ENCODE results near the gene FKBP8.
"Not testable (repeated sequence)": the region's sequence is repeated elsewhere in the genome, so short reads cannot be mapped to it uniquely, and the experiment has no call there.

The FKBP8 gene

DNA sequence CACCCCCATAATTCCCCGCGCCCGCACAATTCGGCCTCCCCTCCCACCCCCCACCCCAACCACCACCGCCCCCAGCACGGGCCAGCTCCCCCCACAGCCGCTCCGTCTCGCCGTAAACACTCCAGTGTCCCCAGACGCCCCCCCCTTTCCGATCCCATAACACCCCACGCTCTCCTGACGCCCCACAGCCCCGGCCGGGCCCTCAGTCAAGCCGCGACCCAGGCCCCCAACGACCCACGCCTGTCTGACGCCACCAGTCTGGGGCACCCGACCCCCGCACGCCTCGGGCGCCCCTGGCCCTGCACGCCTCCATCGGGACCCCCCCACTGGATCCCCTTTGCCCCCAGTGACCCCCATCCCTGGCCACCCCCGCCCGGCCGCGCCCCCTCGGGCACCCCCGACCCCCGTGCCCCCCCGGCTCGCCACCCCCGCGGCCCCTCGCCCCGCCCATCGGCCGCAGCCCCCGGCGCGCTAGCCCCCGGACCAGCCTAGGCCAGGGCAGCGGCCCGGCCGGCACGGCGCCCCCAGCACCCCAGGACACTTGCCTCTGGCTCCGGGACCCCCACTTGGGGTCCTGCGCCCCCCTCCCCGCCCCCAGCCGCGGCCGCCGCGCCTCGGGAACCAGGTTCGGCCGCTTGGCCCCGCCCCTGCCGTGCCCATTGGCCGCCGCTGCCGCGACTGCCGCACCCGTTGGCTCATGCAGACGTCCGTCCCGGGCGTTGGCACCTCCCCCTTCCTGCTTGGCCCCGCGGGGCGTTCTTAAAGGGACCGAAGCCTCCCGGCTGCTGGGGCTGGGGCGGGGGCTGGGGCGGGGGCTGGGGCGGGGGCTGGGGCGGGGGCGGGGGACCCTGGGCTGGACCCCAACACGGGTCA is at the start of gene FKBP8:
Gene FKBP8, minus strand, starts transcription at position 633 of the 873 bp plus-strand sequence. CDS start 1,603 bp downstream, outside the sequence.
- peak; percentile 100 for DNase-seq (ENCODE audit: low spot score)

DNA sequence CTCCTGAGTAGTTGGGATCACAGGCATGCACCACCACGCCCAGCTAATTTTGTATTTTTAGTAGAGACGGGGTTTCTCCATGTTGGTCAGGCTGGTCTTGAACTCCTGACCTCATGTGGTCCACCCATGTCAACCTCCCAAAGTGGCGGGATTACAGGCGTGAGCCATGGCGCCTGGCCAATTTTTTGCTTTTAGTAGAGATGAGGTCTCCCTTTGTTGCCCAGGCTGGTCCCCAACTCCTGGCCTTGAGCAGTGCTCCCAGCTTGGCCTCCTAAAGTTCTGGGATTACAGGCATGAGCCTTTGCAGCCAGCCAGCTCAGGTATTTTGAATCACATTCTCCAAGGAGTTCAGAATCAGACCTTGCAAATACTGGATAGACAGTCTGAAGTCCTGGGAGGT is 49.4 kb upstream of the FKBP8 start:
- DNase-seq (ENCODE audit: low spot score), result not testable (repeated sequence)

DNA sequence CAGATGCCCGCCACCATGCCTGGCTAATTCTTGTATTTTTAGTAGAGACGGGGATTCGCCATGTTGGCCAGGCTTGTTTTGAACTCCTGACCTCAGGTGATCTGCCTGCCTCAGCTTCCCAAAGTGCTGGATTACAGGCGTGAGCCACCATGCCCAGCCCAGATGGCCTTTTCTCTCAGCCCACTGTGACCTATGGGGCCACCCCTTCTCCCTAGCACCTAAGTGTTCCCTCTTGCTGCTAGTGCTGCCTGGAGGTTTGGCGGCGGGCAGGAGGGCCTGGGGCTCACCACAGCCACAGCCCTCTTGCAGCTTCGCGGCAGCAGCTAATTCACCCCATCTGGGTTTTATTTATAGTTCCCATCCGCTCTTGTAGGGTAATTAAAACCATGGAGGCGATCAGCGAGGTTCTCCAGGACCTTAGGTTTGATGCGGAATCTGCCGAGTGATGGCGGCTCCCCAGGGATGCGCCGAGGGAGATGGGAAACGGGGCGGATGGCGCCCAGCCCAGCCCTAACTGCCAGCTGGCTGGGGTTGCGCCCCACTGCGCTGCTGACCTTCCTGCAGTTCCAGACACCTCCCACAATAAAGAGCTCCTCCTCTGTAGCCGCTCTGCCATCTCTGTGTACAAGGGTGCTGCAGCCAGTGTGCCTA is 48.5 kb upstream of the FKBP8 start:
- DNase-seq (ENCODE audit: low spot score), result no peak

DNA sequence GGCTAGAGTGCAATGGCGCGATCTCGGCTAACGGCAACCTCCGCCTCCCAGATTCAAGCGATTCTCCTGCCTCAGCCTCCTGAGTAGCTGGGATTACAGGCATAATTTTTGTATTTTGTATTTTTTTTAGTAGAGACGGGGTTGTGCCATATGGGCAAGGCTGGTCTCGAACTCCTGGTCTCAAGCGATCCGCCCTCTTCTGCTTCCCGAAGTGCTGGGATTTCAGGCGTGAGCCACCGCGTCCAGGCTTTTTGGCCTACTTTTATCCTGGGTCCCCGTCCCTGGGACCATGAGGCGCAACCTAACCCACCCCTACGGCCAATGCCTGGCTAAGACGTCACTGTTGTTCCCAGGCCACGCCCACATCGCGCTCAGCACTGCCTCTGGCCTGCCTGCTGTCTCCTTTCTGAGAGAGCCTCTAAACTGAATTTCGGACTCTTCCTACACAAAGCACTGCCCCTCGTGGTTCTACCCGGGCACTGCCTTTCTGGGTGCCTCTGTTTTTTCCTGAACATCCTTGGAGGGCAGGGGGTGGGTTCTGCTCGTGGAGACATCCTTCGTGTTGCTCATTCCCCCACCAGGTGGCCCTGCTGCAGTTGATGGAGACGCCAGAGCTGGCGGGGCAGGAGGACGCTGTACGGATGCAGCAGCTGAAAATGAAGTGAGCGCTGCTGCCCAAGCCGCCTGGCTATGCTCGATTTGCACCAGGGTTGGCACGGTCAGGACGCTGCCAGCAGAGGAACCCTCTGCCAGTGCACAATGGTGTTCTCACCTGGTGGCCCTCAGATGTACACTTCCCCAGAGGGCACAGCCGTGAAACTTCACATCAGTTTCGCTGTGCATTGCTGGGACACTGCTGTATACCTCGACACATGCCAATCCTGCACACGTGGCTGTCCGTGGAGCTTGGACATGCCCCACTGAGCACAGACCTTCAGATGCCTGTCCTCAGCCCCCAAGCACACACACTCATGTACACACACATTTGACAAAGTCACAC is 47.2 kb upstream of the FKBP8 start:
- peak; percentile 72 for DNase-seq (ENCODE audit: low spot score)

DNA sequence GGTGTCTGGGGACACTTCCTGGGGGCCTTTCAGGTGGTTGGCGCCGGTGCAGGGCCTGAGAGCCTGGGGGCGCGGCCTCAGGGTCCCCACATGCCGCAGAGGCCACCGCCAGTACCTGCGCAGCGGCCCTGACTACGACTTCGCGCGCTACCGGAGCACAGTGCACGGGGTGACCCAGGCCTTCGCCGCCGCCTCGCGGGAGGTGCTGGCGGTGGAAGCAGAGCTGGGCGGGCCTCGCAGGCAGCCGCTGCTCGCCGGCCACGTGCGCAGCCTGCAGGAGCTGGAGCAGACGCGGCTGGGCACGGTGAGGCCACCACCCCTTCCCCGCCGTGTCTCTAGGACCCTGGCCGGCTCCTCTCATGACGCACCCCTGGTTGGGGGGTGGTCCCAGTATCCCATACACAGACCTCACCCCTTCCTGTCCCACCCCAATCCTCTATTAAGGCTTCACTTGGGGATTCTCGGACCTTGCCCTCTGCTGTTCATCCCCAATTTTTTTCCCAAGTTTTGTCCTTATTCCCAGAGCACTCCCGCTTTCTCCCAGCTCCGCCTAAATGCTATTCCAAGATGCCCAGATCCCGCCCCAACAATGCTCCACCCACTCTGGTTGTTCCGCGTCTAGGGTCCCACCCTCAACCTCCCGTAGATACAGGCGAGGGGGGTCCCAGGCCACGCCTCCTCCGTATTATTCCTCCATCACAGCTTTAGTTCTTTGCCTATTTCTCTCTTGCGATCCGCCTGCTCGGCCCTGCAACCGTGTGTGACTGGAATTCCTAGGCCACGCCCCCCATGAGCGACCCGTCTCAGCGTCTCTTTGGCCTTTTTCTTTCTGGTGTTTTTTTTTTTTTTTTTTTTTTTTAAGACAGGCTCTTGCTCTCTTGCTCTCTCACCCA is 46.3 kb upstream of the FKBP8 start:
- peak; percentile 54 for DNase-seq (ENCODE audit: low spot score)

DNA sequence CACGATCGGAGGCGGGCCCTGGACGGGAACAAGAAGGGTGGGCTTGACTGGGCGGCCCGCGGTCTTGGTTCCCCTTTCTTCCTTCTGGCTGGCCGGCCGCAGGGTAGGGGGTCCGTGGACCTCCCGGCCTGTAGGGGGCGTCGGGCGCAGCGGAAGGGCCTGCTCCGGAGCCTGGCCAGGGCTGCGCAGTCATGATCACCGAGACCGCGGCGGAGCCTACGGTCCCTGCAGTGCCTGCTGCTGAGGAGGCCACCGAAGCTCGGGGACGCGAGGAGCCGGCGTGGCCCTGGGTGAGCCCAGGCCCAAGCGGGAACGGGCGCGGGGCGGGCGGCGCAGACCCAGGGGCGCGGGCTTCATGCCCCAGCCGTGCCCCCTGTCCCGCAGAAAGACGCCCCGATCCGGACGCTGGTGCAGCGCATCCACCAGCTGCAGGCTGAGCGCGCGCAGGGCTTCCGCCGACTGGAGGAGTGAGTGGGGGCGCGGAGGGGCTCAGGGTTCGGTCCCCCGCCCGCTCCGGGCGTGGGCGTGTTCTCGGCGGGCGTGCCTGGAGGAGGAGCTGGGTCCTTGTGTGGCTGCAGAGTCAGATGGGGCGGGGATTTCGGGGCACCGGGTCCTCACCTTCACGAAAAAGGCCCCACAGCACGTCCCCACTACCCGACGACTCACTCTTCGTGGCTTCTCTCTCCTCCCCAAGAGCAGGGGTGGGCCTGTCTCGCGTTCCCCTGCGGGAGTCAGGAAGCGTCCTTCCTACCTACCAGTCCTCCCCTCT is 45.4 kb upstream of the FKBP8 start, which contains the start of gene REX1BD:
Gene REX1BD, plus strand, starts transcription at position 188 of the 769 bp plus-strand sequence. Its CDS starts 4 bp downstream, at position 192.
- DNase-seq (ENCODE audit: low spot score), result peak; percentile 87

DNA sequence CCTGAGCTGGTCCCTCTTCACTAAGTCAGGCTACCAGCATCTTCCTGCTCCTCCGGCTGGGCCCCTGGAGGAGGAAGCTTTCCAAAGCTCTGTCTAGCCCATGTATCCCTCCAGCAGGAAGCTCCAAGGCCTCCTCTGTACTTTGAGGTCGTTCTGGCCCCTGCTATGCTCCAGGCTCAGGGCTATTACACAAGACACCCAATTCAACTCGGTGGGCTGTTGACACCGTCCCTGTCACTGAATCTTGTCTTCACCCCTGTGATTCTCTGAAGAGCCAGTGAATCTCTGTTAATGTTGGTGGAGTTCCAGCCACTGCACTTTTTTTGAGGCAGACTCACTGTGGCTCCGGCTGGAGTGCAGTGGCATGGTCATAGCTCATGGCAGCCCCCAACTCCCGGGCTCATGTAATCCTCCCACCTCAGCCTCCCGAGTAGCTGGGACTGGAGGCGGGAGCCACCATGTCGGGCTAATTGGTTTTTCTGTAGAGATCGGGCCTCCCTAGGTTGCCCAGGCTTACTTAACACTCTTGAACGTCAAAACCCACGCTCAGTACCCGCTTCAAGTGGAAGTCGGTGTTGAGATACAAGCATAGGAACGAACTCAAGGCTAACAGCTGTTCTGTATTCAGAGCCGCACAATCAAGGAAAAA is 44.7 kb upstream of the FKBP8 start:
- DNase-seq (ENCODE audit: low spot score), result no peak

DNA sequence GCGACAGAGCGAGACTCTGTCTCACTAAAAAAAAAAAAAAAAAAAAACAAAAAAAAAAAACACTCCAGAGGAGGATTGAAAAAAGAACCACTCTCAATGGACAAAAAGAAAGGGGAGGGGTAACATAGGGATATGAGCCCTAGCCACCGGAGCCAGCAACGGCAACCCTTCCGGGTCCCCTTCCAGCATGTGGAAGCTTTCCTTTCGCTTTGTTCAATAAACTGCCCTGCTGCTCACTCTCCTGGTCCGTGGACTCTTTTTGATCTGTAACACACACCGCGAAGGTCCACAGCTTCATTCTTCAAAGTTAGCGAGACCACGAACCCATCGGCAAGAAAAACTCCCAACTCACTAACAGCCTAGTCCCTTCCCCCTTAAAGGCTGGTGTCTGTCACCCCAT is 44.2 kb upstream of the FKBP8 start:
- DNase-seq (ENCODE audit: low spot score), result no peak

DNA sequence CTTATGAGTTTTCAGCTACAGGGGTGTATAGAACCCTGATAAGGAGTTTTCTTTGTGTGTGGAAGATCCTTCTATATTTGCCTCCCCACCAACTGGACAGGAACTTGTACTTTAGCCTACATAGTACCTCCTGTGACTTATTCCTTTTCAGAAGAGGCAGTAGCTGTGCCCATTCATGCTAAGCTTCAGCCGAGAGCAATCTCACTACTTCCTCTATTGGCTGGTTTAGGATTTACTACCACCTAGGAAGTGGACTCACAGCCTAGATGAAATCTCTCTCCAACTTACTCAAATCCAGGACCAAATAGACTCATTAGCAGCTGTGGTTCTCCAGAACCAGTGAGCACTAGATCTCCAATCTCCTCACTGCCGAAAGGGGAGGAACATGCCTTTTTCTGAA is 42.9 kb upstream of the FKBP8 start:
- no peak for DNase-seq (ENCODE audit: low spot score)

DNA sequence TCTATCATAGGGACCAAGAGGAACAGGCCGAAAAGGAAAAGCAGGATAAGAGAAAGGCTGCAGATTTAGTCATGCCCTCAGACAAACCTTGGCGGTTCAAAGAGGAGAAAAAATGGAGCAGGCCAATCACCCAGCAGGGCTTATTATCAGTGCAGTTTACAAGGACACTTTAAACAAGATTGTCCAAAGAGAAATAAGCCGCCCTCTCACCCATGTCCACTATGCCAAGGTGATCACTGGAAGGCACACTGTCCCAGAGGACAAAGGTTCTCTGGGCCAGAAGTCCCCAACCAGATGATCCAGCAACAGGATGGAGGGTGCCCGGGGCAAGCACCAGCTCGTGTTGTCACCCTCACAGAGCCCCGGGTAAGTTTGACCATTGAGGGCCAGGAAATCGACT is 36.9 kb upstream of the FKBP8 start:
- no peak for DNase-seq (ENCODE audit: low spot score)

DNA sequence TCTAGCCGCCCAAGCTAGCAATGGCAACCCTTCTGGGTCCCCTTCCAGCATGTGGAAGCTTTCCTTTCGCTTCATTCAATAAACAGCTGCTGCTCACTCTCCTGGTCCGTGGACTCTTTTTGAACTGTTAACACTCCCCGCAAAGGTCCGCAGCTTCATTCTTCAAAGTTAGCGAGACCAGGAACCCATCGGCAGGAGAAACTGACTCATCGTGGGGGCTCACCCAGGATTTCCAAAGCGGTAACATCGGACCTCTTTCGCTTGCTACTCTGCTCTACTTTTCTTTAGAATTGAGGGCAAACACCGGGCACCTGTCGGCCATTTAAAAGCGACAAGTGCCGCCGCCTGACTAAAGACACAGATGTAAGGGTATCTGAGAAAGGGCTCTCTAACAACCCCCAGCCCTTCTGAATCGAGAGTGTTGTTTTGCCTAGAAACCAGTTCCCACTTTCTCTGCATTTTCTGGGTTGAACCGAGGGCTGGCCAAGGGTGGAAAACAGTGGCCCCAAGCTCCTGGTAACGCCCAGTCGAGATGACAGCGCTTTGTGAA is 34.1 kb upstream of the FKBP8 start:
- no peak for DNase-seq (ENCODE audit: low spot score)

DNA sequence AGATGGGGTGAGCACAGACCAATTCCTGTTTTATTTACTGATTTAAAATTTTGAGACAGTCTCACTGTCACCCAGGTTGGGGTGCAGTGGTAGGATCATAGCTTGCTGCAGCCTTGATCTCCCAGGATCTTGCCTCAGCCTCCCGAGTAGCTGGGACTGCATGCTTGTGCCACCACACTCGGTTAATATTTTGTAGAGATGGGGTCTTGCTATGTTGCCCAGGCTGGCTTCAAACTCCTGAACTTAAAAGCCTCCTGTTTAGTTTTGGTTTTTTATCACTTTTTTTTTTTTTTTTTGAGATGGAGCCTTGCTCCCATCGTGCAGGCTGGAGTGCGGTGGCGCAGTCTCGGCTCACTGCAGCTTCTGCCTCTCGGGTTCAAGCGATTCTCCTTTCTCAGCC is 33.0 kb upstream of the FKBP8 start:
- no peak for DNase-seq (ENCODE audit: low spot score)

DNA sequence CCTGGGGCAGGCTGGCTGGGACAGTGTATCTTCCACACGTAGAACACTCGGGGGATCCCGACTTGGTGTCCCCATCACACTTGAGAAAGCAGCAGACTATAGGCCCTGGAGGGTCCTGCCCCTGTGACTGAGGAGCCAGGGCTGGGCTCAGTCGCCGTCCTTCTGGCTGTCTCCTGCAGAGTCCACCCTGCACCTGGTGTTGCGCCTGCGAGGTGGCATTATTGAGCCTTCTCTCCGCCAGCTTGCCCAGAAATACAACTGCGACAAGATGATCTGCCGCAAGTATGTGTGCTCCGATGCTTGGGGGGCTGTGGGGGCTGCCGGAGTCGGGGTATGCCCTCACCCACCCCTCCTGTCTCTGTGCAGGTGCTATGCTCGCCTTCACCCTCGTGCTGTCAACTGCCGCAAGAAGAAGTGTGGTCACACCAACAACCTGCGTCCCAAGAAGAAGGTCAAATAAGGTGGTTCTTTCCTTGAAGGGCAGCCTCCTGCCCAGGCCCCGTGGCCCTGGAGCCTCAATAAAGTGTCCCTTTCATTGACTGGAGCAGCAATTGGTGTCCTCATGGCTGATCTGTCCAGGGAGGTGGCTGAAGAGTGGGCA is 31.4 kb upstream of the FKBP8 start:
- DNase-seq (ENCODE audit: low spot score), result no peak

DNA sequence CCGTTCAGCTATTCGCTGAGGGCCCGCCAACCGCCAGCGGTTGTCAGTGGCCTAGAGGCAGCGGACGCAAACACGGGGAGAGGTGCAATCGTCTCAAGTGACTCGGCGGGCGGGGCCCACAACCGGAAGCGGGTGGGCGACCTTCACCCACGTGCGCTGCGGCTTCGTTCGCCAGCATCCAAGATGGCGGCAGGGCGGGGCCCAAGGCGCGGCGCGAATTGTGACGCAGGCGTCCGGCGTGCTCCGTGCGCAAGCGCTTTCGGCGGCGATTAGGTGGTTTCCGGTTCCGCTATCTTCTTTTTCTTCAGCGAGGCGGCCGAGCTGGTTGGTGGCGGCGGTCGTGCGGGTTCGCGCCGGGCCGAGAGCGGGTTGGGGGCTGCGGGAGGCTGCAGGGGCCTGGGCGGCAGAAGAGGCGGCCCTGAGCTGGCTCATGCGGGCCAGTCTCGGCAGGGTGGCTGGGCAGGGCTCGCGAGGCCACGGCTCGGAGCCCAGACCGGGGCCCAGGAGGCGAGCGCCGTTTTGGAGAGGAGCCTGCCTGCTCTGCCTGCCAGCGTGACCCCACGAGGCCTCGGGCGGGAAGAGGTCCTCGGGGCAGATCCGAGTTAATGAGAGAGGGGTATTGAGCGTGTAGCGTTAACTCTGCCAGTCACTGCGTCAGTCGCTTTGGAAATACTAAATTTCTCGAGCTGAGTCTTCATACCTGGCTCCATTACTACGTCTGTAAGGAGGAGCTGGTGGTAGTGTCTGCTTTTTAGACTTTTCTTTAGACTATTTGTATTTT is 28.4 kb upstream of the FKBP8 start, which contains the start of gene UBA52:
Gene UBA52, plus strand, starts transcription at position 294 of the 781 bp plus-strand sequence. CDS start 1,444 bp downstream, outside the sequence.
- peak; percentile 97 for DNase-seq (ENCODE audit: low spot score)

DNA sequence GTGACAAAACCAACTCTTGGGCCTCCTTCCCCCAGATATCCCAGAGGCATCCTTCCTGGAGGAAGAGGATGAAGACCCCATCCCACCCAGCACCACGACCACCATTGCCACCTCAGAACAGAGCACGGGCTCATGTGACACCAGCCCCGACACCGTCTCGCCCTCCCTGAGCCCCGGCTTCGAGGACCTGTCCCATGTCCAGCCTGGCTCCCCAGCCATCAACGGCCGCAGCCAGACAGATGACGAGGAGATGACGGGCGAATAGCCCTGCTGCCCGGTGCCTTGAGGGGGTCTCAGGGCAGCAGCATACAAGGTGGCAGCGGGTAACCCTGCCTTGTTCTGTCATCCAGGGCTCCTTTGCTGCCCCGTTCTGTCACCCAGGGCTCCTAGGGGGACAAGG is 25.0 kb upstream of the FKBP8 start:
- no peak for DNase-seq (ENCODE audit: low spot score)

DNA sequence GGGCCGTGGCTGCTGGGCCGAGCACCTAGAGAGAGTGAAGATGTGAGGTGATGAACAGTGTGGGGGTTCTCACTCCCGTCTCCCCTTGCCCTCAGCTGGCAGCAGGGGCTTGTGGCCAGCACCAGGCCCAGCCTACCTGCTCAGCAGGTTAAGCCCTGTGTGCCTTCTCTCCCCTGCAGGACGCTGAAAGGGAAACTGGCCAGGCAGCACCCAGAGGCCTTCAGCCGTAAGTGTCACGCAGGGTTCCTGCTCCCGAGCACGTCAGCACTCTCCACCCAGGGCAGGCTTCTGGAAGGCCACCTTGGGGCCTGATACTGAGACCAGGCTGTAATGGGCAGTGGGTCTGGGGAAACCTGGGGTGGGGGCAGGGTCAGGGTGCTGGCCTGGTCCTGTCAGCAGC is 23.6 kb upstream of the FKBP8 start:
- DNase-seq (ENCODE audit: low spot score), result no peak

DNA sequence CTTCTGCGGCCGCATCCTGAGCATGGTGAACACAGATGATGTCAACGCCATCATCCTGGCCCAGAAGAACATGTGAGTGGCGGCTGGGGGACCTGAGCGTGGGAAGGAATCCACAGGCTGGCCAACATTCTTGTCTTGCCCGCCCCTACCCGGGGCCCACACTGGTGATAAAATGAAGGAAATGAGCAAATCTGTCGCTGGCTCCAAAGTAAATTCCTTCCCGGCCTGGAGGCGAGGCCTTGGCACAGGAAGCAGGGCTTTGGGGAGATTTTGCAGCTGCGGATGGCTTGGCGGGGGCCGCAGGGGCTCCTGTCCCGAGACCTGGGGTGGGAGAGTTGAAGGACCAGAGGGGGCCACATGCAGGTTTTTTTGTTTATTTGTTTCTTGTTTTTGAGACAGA is 18.7 kb upstream of the FKBP8 start:
- DNase-seq (ENCODE audit: low spot score), result no peak

DNA sequence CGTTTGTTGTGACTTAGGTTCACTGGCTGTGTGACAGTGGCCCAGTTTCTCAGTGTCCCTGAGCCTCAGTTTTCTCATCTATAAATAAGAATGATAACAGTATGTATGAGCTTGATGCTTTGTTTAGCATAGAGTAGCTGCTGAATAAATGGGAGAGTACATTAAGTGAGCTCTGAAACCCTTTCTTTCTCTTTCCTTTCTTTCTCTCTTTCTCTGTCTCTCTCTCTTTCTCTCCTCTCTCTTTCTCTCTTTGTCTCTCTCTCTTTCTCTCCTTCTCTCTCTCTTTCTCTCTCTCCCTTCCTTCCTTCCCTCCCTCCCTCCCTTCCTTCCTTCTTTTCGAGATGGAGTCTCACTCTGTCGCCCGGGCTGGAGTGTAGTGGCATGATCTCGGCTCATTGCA is 16.3 kb upstream of the FKBP8 start:
- no peak for DNase-seq (ENCODE audit: low spot score)

Measured in iPS-NIHi11 (cell line).